HS-5 (cell line): ENCODE measurements around the gene SMOC2.

Experiments used
- DNase-seq: peaks from one replicate; pipeline ENCODE4 v3.0.0-alpha.2; 2012; ENCODE audit warnings: low read depth

SMOC2 gene

DNA sequence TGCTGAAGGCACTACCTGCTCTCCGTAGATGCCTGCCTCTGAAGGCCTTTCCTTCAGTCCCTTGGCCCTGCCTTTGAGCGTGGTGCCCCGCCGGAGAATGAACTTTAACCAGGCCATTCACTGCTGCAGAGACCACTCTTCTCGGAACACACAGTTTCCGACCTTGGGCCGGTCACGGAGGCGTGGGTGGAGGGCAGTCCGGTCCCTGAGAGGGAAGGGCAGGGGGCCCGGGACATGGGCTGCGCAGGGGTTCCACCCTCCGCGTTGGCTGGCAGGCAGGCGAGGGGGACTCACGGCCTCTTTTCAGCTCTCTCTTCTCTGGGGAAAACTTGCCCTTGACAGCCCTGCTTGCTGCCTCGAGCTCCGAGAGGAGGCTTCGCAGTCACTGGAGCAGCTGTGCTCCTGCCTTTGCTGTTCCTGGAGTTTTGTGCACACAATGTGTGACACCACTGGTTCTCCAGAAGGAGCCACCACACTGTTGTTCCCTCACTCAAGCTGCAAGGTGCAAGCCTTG lies 187.8 kb downstream of the SMOC2 start:
- DNase-seq: no peak

DNA sequence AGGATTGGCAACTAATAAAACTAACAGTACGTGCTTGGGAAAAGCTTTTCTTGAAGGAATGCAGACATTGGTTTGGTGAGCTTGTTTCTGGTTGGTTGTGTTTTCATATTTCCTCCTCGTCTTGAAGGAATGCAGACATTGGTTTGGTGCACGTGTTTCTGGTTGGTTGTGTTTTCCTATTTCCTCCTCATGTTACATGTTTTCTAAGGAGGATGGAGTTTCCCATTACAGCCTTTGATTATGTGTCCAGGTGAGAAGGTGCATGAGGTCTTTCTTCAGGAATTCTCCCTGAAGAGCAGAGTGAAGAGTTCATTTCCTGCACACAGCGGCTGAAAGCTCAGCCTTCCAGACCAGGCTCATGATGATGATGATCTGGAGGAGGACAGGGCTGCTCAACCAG lies 190.6 kb downstream of the SMOC2 start:
- DNase-seq: no peak

DNA sequence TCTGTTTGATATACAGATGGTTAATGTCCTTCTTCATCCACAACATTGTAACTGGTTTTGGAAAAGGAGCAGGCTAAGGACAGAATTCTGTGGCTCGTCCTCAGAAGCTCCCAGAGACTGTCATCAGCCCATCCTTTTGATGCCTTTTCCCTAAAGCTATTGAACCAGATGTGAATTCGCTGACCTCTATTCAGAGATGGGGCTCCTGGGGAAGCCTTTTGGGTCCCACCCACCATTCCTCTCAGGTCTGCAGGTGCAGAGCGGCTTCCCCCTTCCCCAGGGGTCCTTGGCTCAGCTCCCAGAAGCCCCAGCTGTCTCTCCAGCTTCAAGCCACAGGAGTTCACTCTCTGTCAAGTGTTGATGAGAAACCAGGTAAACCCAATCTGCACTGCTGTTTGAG lies 191.7 kb downstream of the SMOC2 start:
- no peak for DNase-seq

GRCh38 chr6:168634541-168635328 lies 193.8 kb downstream of the SMOC2 start:
- DNase-seq: no peak

DNA sequence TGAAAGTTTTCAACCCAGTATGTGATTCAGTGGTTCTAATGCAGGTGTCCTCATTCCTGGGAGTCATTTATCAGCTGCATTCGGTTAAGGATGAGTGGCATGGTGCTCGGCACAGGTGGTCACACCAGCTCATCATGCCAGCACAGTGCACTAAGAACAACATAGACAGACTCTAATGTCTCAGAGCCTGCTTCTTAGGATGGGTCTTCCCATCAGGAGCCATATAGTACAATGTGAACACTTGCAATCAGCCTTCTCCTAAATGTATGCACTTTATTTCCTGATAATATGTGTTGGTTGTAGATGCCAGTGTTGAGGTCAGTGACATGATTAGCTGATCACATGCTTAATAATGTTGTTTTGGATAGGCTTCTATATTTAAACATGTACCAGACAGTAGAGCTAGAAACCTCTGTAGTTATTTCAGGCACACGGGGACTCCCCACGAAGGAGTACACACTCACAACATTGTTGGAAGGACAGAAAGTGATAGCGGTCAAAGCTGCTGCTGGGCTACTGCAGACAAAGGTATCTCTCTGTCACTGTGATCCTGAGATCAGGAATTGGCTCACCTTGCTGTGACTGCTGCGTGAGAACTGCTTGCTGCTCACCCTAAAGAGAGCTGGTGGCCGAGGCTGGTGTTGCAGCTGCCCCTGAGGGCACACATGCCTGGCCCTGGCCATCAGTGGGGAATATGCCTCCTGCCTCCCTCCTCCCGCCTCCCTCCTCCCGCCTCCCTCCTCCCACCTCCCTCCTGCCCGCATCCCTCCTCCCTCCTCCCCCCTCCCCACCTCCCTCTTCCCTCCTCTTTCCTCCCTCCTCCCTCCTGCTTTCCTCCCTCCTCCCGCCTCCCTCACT lies 195.4 kb downstream of the SMOC2 start:
- DNase-seq: no peak

GRCh38 chr6:168637834-168638233 lies 196.8 kb downstream of the SMOC2 start:
- no peak for DNase-seq

DNA sequence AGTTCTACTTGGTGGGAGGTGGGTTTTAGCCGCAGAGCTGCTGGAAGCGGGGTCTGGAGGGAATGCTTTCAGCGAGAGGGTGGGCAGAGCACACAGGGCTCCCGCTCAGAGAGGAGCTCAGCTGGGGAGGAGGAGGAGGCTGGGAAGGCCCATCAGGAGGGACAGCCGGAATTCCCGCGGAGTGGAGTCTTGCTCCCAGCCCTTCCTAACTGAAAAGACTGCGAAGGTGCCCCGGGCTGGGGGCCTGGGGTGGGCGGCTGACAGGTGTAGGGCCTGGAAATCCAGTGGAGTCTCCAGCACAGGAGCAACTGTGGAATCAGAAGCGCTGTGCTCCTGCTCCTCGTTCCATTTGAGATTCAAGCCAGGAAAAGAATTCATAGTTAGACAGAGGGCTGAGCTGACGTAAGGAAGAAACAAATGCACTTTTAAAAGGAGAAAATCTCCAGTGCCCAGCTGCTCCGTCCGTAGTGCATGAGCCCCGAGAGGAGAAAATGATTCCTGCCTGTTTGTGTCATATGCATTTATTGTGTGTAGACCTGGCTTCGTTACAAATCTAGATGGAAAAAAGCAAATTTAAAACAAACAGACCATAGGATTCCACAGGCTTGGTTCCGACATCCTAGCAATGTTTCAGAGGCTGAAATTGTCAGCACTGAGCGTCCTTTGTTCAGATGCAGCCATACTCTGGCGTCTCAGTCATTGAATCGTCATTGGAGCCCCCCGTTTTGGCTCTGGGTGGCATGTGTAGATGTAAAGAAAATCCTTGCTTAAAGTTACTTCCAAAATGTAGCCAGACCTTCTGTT lies 197.7 kb downstream of the SMOC2 start:
- DNase-seq: no peak

GRCh38 chr6:168640181-168640580 lies 199.2 kb downstream of the SMOC2 start:
- no peak for DNase-seq

DNA sequence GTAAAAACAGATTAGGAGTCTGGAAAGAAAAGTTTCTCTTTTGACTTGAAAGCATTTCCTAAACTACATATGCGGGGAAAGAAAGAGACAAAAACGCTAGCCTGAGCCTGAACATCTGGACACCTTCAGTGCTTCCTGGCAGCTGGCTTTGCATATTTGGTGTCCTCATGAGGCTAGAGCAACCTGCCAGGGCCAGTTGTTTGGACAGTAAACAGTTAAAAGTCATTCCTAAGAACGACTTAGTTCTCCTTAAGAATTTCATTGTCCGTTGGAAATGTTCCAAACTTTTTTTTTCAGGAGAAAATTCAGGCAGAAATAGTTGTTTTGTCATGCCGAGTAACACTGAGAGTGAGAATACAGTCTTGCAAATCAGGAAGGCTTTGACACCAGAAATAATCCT lies 199.8 kb downstream of the SMOC2 start:
- DNase-seq: no peak

DNA sequence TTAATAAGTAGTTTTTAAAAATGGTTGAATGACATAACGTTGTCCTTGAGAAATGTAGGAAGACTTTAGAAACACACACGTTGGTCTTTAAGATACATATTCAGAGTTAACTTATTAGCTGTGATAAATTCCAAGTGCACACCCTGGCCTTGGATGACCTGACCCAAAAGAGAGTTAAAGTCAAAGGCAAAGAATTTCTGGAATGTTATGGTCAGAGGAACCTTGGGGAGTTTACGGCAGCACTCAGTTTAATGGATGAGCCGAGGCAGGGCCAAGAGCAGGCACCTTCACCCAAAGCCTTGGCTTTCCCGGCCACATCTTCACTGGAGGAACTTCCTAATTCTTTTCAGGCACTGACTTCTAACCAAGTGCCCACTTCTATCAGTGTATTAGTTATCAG lies 200.5 kb downstream of the SMOC2 start:
- DNase-seq: no peak

GRCh38 chr6:168643401-168643800 lies 202.4 kb downstream of the SMOC2 start:
- no peak for DNase-seq

DNA sequence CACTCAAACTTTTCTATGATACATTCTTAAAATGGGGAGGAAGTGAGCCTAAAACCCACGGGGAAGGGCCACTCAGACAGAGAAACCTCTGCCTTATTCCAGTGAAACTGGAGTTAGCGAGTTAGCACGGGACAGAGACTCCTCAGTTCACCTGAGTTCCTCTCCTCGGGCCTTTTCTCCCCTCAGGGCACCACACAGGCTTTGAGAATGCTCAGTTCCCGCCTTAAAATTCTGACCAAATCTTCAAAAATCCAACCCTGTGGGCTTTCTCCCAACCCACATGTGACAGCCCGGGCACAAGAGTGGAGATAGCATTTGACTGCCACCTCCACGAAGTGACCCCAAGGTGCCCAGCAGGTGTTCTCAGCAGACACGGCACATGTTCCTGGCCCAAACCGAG lies 204.3 kb downstream of the SMOC2 start:
- DNase-seq: no peak

- DNase-seq: no peak
These were observed 206.3 kb downstream of the SMOC2 start for GRCh38 chr6:168647271-168647670.

GRCh38 chr6:168648240-168649125 lies 207.5 kb downstream of the SMOC2 start:
- no peak for DNase-seq

DNA sequence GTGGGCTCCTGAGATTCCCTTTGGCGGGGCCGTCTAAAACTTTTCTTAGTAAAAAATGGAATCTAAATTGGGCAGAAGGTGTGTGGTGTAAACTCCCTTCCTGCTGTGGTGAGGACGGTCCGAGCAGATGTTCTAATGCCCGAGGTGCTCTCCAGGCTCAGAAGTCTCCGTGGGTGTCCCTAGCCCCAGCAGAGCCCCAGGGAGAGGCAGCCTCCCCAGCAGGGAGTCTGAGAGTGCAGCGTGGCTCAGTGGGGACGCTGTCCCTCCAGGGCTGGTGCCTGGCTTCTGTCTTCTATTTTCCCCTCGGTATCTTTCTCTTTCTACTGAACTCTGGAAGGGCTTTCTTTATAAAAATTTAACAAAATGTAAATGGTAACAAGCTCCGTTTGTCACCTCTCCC lies 208.2 kb downstream of the SMOC2 start:
- DNase-seq: no peak

DNA sequence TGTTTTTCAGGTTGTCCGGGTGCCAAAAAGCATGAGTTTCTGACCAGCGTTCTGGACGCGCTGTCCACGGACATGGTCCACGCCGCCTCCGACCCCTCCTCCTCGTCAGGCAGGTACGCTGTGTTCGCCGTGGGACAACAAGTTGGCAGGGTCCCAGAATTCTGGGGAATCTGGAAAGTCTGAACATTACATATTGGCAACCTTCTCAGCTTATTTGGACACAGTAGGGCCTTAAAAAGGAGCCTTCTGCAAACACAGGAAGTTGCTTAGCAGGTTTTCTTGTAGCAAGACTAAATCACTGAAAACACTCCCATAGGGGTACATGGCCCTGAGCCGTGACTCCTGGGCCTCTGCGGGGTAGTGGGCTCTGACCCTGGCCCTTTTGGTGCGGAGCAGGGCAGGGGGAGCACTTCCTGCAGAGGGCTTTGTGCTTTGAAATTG lies 209.7 kb downstream of the SMOC2 start:
- no peak for DNase-seq

DNA sequence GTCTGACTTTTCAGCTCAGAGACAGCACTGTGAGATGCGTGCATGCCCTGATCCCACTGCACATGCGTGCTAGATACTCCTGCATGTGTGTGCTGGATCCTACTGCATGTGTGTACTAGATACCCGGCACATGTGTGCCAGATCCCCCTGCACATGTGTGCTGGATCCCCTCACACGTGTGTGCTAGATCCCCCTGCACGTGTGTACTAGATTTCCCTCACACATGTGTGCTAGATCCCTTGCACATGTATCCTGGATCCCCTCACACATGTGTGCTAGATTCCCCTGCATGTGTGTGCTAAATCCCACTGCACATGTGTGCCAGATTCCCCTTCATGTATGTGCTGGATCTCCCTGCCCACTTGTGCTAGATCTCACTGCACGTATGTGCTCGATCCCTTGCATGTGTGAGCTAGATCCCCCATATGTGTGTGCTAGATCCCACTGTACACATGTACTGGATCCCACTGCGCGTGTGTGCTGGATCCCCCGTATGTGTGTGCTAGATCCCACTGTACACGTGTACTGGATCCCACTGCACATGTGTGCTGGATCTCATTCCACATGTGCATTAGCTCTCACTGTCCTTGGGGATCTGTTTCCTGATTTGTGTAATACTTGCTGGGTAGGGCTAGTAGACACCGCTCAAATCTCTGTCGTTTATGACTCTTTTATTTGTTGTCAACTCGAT lies 214.6 kb downstream of the SMOC2 start:
- no peak for DNase-seq

DNA sequence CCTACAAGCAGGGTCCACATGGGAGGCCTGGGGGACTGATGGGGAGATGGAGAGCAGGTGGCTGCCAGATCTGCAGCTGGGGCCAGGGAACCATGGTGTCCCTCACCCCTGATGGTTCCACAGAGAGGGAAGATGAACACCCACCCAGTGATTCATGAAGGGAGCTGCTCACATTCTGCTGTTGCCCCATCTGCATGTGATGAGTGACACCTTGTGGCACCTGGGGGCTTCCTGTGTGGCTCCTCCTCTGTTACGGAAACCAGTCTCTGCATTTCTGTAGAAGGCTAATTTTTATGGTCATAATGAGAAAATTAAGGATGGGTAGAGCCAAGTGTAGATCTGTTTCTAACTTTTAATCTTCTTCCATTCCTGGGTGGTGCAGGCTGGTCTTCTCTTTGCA lies 217.1 kb downstream of the SMOC2 start:
- DNase-seq: no peak

DNA sequence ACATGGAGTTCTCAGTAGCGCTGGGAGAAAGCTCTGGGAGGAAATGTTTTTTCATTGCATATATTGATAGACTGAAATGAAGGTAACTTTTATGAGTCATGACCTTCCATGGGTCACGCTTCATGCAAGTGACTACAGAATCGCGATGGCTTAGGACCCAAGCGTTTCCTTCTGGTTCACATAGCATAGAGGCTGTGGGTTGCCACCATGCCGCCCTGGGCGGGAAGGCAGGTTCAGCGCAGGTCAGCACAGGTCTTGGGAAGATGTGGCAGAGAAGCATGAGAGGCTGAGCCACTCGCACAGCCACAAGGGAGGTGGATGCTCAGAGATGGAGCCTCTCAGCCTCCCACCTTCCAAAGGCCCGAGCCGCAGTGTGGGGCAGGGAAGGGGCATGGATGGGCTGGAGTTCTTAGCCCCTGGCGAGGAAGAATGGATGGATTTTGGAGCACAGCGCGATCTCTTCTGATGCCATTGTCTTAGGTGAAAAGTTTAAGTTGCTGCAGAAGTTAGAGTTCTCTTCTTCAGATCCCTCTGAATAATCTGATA lies 219.5 kb downstream of the SMOC2 start:
- DNase-seq: no peak

GRCh38 chr6:168662301-168662936 lies 221.4 kb downstream of the SMOC2 start:
- no peak for DNase-seq
